HG02571 (cell line): ENCODE data around the gene BORCS5.

Experiments used
- ATAC-seq: cut with Tn5 transposase; IDR thresholded peaks from one replicate; pipeline ENCODE4 v1.9.1; 2021; ENCODE audit warnings: mild to moderate bottlenecking, moderate library complexity; ENCODE audit not compliant: unreplicated experiment

The BORCS5 gene

GRCh38 chr12:12507121-12507520 lies 150.2 kb downstream of the BORCS5 start:
- ATAC-seq, result no peak

- ATAC-seq, result no peak
Observed at GRCh38 chr12:12508612-12509011, 151.7 kb downstream of the BORCS5 start.

- no peak for ATAC-seq
Observed at GRCh38 chr12:12510141-12510540, 153.3 kb downstream of the BORCS5 start.

- ATAC-seq, result no peak
Observed at GRCh38 chr12:12510551-12510950, 153.7 kb downstream of the BORCS5 start.

- no peak for ATAC-seq
Observed at GRCh38 chr12:12511021-12511783, 154.3 kb downstream of the BORCS5 start.

DNA sequence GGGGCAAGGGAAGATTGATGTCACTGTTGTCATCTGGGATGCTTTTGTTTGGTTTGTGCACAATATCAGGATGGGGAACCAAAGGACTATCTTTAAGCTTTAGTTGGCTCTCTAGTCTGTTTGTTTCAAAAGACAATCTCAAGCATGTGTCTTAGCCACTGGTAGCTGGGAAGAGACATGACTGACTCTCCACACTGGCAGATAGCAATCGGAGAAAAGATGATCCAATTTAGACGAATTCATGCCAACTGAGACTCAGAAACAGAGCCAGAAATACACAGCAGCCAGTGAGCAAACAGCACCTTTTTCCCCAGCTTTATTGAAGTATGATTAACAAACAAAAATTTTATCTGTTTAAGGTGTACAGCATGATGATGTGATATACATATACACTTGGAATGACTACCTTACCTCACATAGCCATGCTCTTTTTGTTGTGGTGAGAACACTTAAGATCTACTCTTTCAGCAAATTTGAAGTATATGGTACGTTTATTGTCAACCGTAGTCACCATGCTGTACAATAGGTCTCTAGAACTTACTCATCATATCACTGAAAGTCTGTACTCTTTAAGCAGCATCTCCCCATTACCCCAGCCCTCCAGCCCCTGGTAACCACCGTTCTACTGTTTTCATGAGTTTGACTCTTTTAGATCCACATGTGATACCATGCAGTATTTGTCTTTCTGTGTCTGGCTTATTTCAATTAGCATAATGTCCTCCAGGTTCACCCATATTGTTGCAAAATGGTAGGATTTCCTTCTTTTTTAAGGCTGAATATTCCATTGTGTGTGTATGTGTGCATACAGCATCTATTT lies 155.2 kb downstream of the BORCS5 start:
- ATAC-seq, result no peak

- no peak for ATAC-seq
Observed at GRCh38 chr12:12513416-12514006, 156.6 kb downstream of the BORCS5 start.

DNA sequence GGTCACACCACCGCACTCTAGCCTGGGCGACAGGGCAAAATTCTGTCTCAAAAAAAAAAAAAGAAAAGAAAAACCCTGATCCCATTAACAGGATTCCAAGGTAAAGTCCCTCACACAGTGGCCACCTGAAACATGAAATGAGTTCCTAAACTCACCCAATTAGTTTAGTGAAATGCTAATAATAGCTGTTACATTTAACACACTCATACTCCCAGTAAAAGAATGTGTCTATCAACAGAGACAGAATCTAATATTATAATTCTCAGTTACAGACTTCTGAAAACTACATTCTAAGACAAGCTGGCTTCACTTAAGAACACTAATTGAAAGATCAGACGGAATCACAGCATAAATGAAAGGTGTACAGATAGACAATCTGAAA lies 161.6 kb downstream of the BORCS5 start:
- ATAC-seq, result no peak

DNA sequence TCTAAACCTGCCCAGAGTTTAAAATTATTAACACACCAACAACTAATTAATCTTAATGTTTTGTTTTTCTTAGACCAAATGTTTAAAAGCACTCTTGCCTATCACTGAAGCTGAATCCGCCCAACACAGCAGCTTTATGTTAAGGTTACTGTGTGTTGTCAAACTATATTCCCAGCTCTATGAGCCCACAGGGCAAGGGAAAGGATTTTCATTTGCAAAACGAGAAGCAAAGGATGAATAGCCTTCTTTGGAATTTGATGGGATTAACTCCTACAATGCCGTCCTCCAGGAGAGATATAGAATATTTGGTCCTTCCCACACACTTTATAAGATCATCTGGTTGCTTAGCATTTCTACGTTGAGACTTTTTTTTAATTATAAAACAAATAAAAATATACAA lies 162.0 kb downstream of the BORCS5 start:
- no peak for ATAC-seq
